RWPE2 (cell line): ENCODE results near the gene KLHL21.
A peak's percentile ranks its signal among the peaks of the same experiment; 100 is the strongest.

Experiments used
- ATAC-seq: fragments of 200-7000 bp; cut with Tn5 transposase; 3 replicates; pipeline ENCODE4 v1.9.1; 2021; ENCODE audit warnings: low read depth
- DNase-seq: peaks from one replicate; pipeline ENCODE4 v3.0.0-alpha.2; 2020; ENCODE audit warnings: low spot score
- H3K27ac ChIP-seq: fragments of 450-650 bp; 2 replicates; pipeline ENCODE4 v1.5.1; 2017; ENCODE audit warnings: mild to moderate bottlenecking; ENCODE audit not compliant: poor library complexity, severe bottlenecking
- H3K27me3 ChIP-seq: fragments of 250-450 bp; sonication (Bioruptor Pico); 2 replicates; pipeline ENCODE4 v1.5.1; 2021; ENCODE audit warnings: mild to moderate bottlenecking, moderate library complexity; ENCODE audit not compliant: insufficient read depth, poor library complexity, severe bottlenecking
- H3K36me3 ChIP-seq: fragments of 250-450 bp; sonication (Bioruptor Pico); 2 replicates; pipeline ENCODE4 v1.5.1; 2020; ENCODE audit warnings: low read depth, mild to moderate bottlenecking, moderate library complexity
- H3K4me1 ChIP-seq: fragments of 250-450 bp; sonication (Bioruptor Pico); 2 replicates; pipeline ENCODE4 v1.5.1; 2021; ENCODE audit warnings: mild to moderate bottlenecking, moderate library complexity; ENCODE audit not compliant: insufficient read depth, poor library complexity, severe bottlenecking
- H3K4me3 ChIP-seq: fragments of 250-450 bp; sonication (Bioruptor Pico); 2 replicates; pipeline ENCODE4 v1.5.1; 2021; ENCODE audit warnings: mild to moderate bottlenecking, moderate library complexity; ENCODE audit not compliant: severe bottlenecking
- H3K9me3 ChIP-seq: fragments of 250-450 bp; sonication (Bioruptor Pico); 2 replicates; pipeline ENCODE4 v1.5.1; 2021; ENCODE audit warnings: mild to moderate bottlenecking, moderate library complexity; ENCODE audit not compliant: severe bottlenecking
- CTCF ChIP-seq: fragments of 450-650 bp; IDR thresholded peaks from one replicate; pipeline ENCODE4 v1.5.1; 2017; ENCODE audit warnings: mild to moderate bottlenecking, moderate library complexity; ENCODE audit not compliant: poor library complexity, severe bottlenecking

KLHL21 gene

GRCh38 chr1:6596886-6597776, 5.5 kb downstream of the KLHL21 start:
- Histone ChIP-seq H3K36me3 (peaks cover 76% of the 10 kb centered on the region), H3K27me3 (no peaks in the 10 kb centered on the region), H3K9me3 (no peaks in the 10 kb centered on the region), H3K27ac (no peak overlapping the region), H3K4me1 (peaks cover 14% of the 10 kb centered on the region), H3K4me3 (no peak overlapping the region)
- no peak for ATAC-seq
- DNase-seq = peak; percentile 49
- no peak for TF ChIP-seq CTCF

- ATAC-seq (no peak), DNase-seq (no peak)
- Histone ChIP-seq H3K36me3 (peaks cover 76% of the 10 kb centered on the region), H3K27me3 (no peaks in the 10 kb centered on the region), H3K9me3 (no peaks in the 10 kb centered on the region), H3K4me1 (peaks cover 14% of the 10 kb centered on the region), H3K27ac (no peak overlapping the region), H3K4me3 (no peak overlapping the region)
- no peak for TF ChIP-seq CTCF
These were observed 6.3 kb downstream of the KLHL21 start for GRCh38 chr1:6596351-6596750.

- Histone ChIP-seq H3K27me3 (no peaks in the 10 kb centered on the region), H3K36me3 (peaks cover 82% of the 10 kb centered on the region), H3K9me3 (no peaks in the 10 kb centered on the region), H3K4me1 (peaks cover 12% of the 10 kb centered on the region), H3K4me3 (no peak overlapping the region), H3K27ac (no peak overlapping the region)
- TF ChIP-seq CTCF = no peak
- ATAC-seq = no peak
- DNase-seq = no peak
These were observed 7.5 kb downstream of the KLHL21 start for GRCh38 chr1:6594977-6595740.

- Histone ChIP-seq H3K9me3 (no peaks in the 10 kb centered on the region), H3K27me3 (no peaks in the 10 kb centered on the region), H3K4me1 (peaks cover under 1% of the 10 kb centered on the region), H3K27ac (no peak overlapping the region), H3K36me3 (peaks cover 89% of the 10 kb centered on the region), H3K4me3 (no peak overlapping the region)
- no peak for TF ChIP-seq CTCF
- no peak for ATAC-seq
- DNase-seq = no peak
These were observed 8.9 kb downstream of the KLHL21 start for GRCh38 chr1:6593810-6594209.
